Sigmoid colon (tissue), 4 donors: ENCODE measurements around the gene KDM6A.

Experiments used
- CTCF ChIP-seq, 4 experiments: fragments of 450-650 bp in 3 of 4; fragments of 200-600 bp in 1 of 4; IDR thresholded peaks; one replicate each; pipeline ENCODE4 v1.5.1; 2016 to 2019; ENCODE audit warnings: antibody characterized with exemption in 4 of 4, mild to moderate bottlenecking in 3 of 4, moderate library complexity in 2 of 4
- POLR2A ChIP-seq, 2 donors: fragments of 450-650 bp; IDR thresholded peaks; one replicate each; pipeline ENCODE4 v1.6.1; 2016; ENCODE audit warnings: antibody characterized with exemption in 2 of 2, mild to moderate bottlenecking in 2 of 2, moderate library complexity in 2 of 2
- POLR2AphosphoS5 ChIP-seq, 4 donors: sonication (generic); formaldehyde crosslinking; IDR thresholded peaks; one replicate each; pipeline ENCODE4 v1.6.1; 2017; ENCODE audit warnings: antibody characterized with exemption in 4 of 4

- TF ChIP-seq CTCF (IDR thresholded peaks at IDR 0.05) (no peak), POLR2AphosphoS5 (IDR thresholded peaks at IDR 0.05) (no peak), POLR2A (IDR thresholded peaks at IDR 0.05) (no peak)
These were observed 73.8 kb downstream of the KDM6A start for GRCh38 chrX:44946771-44947170.
